Neural progenitor cell (in vitro differentiated cells): ENCODE measurements around the gene CIBAR2.

Source experiments
- CTCF ChIP-seq: fragments of 200-600 bp; sonication (generic); IDR thresholded peaks from 2 replicates; pipeline ENCODE4 v1.5.1; 2017; ENCODE audit warnings: antibody characterized with exemption, mild to moderate bottlenecking
- EZH2 ChIP-seq: fragments of 200-600 bp; sonication (generic); IDR thresholded peaks from 2 replicates; pipeline ENCODE4 v1.6.1; 2017; ENCODE audit warnings: antibody characterized with exemption, mild to moderate bottlenecking, moderate library complexity
- EZH2phosphoT487 ChIP-seq: fragments of 200-600 bp; sonication (generic); IDR thresholded peaks from 2 replicates; pipeline ENCODE4 v1.6.1; 2017; ENCODE audit warnings: antibody characterized with exemption

GRCh38 chr16:85054948-85055492 lies 57.3 kb downstream of the CIBAR2 start:
- TF ChIP-seq CTCF (no peak), EZH2phosphoT487 (no peak), EZH2 (no peak)
